Mammary epithelial cell (primary cell): ENCODE data around the gene SPPL2B.

Source experiments
- EZH2 ChIP-seq: IDR thresholded peaks from 2 replicates; pipeline ENCODE4 v1.6.1; 2012; ENCODE audit warnings: low read length, inconsistent platforms, borderline replicate concordance
- TF ChIP-seq, protein P1 (sequence below), 2 donors: IDR thresholded peaks in 1 of 2; conservative IDR thresholded peaks in 1 of 2; 2 replicates each; pipeline ENCODE4 v1.5.1; 2011 to 2012; ENCODE audit warnings: inconsistent platforms in 2 of 2, low read length in 2 of 2, mild to moderate bottlenecking in 2 of 2, control low read depth in 1 of 2, low read depth in 1 of 2; ENCODE audit not compliant: insufficient read depth in 1 of 2; ENCODE audit errors: extremely low read depth in 1 of 2

DNA sequence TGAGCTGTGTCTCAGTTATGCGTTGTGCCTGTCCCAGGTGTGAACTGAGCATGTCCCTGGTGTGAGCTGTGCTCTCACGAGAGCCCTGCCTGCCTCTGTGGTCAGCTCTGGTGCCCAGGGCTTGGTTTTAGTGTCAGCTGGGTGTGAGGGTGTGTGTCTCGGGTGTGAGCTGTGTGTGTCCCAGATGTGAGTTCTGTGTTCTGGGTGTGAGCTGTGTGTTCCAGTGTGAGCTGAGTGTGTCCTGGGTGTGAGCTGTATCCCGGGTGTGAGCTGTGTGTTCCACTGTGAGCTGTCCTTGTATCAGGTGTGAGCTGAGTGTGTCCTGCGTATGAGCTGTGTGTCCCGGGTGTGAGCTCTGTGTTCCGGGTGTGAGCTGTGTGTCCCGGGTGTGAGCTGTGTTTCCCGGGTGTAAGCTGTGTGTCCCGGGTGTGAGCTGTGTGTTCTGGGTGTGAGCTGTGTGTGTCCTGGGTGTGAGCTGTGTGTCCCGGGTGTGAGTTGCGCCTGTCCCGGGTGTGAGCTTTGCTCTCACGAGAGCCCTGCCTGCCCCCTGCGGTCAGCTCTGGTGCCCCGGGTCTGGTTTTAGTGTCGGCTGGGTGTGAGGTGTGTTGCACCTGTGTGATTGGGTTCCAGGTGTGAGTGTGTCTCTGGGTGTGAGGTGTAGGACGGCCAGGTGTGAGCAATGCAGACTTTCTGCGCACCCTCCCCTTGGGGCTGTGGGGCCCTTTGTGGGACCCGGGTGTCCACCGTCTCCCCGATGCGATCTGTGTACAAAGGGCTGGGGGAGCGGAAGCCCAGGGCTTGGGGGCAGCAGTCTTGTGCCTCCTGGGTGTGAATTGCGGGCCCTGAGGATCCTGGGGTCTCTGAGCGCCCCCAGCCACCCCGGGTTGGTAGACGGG lies 39.4 kb upstream of the SPPL2B start:
- TF ChIP-seq, protein P1, sequence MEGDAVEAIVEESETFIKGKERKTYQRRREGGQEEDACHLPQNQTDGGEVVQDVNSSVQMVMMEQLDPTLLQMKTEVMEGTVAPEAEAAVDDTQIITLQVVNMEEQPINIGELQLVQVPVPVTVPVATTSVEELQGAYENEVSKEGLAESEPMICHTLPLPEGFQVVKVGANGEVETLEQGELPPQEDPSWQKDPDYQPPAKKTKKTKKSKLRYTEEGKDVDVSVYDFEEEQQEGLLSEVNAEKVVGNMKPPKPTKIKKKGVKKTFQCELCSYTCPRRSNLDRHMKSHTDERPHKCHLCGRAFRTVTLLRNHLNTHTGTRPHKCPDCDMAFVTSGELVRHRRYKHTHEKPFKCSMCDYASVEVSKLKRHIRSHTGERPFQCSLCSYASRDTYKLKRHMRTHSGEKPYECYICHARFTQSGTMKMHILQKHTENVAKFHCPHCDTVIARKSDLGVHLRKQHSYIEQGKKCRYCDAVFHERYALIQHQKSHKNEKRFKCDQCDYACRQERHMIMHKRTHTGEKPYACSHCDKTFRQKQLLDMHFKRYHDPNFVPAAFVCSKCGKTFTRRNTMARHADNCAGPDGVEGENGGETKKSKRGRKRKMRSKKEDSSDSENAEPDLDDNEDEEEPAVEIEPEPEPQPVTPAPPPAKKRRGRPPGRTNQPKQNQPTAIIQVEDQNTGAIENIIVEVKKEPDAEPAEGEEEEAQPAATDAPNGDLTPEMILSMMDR (conservative IDR thresholded peaks at IDR 0.05 in 1 of 2, IDR thresholded peaks at IDR 0.05 in 1 of 2; ENCODE audit: extremely low read depth in 1 of 2, insufficient read depth in 1 of 2, low read depth in 1 of 2, low read length in 2 of 2), result no peak
- no peak for TF ChIP-seq EZH2
